ENCODE results near the gene NXN.

The NXN gene

DNA sequence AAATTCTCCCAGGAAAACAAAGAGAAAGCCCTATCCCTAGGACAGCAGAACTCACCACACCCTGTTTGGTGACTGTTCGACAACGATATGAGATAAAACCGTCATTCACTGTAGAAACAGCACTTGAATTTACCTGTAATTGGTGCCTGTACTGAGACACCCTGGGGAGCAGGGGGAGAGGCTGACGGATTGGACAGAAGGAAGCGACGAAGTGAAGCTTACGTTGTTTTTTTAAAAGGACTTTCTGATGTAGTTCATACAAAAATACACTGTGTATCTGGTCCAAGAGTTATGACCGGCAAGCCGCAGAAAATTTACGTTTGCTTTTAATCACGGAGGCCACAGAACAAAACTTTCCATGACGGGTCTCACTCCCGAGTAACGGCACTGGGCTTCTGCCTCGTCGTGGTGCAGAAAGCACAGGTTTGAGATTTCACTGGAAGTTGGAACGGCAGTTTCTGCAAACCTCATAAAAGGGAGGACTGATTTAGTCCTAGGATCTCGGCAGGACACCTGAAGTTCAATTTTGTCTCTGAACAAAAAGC is 9.7 kb downstream of the NXN start:
- no peak overlapping the region for H3K27ac ChIP-seq
- no peak for TF ChIP-seq ZFX (IDR thresholded peaks at IDR 0.05; ENCODE audit: borderline replicate concordance)
- TF ChIP-seq, protein P1, sequence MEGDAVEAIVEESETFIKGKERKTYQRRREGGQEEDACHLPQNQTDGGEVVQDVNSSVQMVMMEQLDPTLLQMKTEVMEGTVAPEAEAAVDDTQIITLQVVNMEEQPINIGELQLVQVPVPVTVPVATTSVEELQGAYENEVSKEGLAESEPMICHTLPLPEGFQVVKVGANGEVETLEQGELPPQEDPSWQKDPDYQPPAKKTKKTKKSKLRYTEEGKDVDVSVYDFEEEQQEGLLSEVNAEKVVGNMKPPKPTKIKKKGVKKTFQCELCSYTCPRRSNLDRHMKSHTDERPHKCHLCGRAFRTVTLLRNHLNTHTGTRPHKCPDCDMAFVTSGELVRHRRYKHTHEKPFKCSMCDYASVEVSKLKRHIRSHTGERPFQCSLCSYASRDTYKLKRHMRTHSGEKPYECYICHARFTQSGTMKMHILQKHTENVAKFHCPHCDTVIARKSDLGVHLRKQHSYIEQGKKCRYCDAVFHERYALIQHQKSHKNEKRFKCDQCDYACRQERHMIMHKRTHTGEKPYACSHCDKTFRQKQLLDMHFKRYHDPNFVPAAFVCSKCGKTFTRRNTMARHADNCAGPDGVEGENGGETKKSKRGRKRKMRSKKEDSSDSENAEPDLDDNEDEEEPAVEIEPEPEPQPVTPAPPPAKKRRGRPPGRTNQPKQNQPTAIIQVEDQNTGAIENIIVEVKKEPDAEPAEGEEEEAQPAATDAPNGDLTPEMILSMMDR (IDR thresholded peaks at IDR 0.05): no peak

DNA sequence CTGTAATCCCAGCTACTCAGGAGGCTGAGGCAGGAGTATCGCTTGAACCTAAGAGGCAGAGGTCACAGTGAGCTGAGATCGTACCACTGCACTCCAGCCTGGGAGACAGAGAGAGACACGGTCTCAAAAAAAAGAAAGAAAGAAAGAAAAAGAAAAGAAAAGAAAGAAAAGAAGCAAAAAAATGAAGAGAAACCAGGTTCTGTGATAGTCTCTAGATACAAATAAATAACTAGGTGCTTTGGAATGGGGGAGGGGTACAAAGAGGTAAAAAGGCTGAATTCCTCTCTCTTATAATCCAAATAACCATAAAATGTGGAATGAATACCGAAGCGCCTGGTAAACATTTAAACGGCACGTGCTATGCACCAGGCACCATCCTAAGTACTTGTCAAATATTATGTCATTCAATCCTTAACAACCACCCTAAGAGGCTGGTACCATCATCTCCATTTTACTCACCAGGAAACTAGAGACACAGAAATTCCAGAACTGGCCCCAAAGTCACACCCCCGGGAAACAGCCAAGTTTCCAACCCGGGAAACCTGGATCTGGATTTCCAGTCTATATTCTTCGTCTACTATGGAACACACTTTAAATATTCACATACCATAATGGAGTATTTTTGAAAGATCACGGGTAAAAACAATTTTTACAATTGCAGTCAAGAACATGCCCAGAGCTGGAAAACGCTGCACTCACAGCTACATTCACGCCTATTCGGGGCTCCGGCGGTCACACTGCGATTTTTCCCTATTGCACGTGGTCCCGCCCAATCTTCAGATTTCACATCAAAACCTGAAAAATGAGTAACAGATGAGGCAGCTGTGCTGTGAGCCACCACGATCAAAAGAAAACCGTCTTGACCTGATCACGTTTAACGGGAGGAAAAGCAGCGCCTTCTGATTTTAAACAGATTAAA is 10.5 kb downstream of the NXN start:
- no peak for TF ChIP-seq ZFX (IDR thresholded peaks at IDR 0.05; ENCODE audit: borderline replicate concordance)
- TF ChIP-seq, protein P1 (IDR thresholded peaks at IDR 0.05): no peak
- H3K27ac ChIP-seq: no peak overlapping the region

DNA sequence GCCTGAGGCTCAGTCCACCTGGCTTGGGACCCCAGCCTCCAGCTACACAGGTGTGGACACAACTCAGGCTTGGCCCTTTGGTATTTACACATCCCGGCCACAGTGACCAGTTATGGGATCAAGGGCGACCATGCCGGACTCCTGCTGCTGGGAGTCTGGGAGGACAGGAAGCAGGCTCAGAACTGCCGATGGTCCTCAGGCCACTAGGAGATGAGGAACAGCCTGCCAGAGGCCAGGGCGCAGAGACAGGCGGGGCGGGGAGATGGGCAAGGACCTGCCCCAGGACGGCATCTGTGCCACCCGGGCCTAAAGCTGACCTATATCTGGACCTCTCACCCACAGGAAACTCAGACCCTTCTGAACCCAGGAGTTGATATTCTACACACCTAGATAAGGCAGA is 12.5 kb downstream of the NXN start:
- no peak overlapping the region for H3K27ac ChIP-seq
- TF ChIP-seq ZFX (IDR thresholded peaks at IDR 0.05; ENCODE audit: borderline replicate concordance): no peak
- TF ChIP-seq, protein P1 (IDR thresholded peaks at IDR 0.05): no peak

DNA sequence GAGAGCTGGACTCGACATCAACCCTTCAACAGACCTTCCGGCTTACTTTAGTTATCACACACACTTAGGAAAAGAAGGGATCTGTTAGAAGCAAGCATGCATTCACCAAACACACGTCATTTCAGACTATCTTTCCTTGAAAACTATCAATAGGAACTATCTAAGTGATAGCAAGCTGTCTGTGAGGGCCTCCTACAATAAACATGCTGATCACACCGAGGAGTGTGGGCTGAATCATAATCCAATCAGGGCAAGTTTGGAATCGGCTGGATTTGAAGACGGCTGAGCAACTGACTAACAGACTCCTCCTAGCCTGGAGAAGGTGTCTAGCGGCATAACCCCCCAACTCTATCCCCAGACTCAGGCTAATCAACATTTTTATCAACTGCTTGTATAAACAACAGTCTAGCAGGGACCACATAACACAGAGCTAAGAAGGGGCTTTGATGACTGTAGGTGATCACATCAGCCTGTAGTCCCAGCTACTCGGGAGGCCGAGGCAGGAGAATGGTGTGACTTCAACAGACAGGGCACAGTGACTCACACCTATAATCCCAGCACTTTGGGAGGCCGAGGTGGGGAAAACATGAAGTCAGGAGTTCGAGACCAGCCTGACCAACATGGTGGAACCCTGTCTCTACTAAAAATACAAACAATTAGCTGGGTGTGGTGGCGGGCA is 14.1 kb downstream of the NXN start:
- no peak overlapping the region for H3K27ac ChIP-seq
- TF ChIP-seq, protein P1 (IDR thresholded peaks at IDR 0.05): no peak

DNA sequence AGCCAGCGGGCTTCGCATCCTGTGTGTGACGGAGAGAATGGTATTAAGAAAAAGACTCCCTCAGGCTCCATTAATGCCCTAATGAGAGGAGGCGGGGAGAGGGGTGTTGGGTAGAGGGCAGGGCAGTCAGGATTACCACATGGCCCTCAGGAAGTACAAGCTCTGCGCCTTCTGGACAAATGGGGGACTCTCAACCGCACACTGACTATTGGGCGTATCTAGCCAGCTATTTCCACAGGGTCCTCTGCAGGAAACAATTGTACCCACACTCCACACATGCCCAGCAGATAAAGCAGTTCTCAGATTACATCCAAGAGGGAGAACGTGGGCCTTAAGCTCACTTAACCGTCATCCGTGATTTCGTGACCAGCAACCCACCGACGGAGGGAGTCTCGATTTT is 14.7 kb downstream of the NXN start:
- no peak overlapping the region for H3K27ac ChIP-seq

DNA sequence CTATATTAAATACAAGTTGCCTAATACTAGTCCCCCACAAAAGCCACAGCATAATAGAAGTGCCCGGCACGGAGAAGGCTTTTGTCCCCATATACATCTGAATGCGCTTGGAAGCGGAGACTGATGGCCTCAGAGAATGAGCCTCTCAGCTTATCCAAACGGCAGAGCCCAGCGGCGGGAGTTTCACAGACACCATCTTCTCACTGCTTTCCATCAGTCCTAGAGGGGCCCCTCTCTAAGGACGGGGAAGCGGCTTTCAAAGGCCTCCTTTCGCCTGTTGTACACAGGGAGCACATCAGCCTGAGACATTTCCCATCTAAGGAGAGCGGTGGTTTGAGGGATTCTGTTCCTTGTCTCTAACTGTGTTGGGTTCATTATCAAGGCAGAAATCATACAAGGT is 16.9 kb downstream of the NXN start:
- H3K27ac ChIP-seq: no peak overlapping the region
- no peak for TF ChIP-seq ZFX (IDR thresholded peaks at IDR 0.05; ENCODE audit: borderline replicate concordance)
- TF ChIP-seq, protein P1 (IDR thresholded peaks at IDR 0.05): no peak

More for the DNA sequence above, 14.7 kb downstream of the NXN start:
- TF ChIP-seq, protein P1 (IDR thresholded peaks at IDR 0.05): no peak
- TF ChIP-seq ZFX (IDR thresholded peaks at IDR 0.05; ENCODE audit: borderline replicate concordance): no peak

DNA sequence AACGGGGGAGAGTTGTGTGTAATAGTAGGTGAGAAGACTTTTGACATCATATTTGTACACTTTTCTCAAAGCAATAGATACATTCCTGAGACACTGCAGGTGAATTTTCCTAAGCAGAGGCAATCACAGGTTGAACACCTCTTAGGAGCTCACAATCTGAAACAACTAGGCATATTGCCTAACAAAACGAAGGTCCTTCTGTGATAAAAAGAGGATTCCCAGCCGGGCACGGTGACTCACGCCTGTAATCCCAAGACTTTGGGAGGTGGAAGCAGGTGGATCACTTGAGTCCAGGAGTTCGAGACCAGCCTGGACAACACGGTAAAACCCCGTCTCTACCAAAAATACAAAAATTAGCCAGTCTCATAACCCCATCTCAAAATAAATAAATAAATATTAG is 17.4 kb downstream of the NXN start:
- no peak overlapping the region for H3K27ac ChIP-seq
- TF ChIP-seq ZFX (IDR thresholded peaks at IDR 0.05; ENCODE audit: borderline replicate concordance): no peak
- TF ChIP-seq, protein P1 (IDR thresholded peaks at IDR 0.05): no peak
